K562 (cell line): ENCODE data around the gene PLPP1. TPM values are rescaled to one million over a fixed set of nuclear protein-coding genes. Genes with fewer than 3 reads are reported as not detected.

Experiments
- ATAC-seq: fragments of 200-7000 bp; cut with Tn5 transposase; 3 replicates; pipeline ENCODE4 v1.9.1; 2020; ENCODE audit warnings: moderate library complexity
- BruUV-seq: library from RNA; stranded (reverse); fragments of 400-500 nt; replicated peaks from 2 replicates; lab custom pipeline; 2021; lab: Mats Ljungman, UMichigan
- CTCF ChIA-PET: fragments of 300-600 bp; formaldehyde crosslinking; extraction: SDS; loops from one replicate; lab custom pipeline; 2021; ENCODE audit warnings: low intra/inter-chr PET ratio; lab: Yijun Ruan, JAX
- POLR2A ChIA-PET: fragments of 300-600, 350-650 bp; sonication (Branson Sonifier 250); formaldehyde crosslinking; extraction: SDS; loops from one replicate; lab custom pipeline; 2021; ENCODE audit warnings: antibody characterized with exemption, inconsistent platforms; lab: Yijun Ruan, JAX
- DNase-seq, 4 experiments: peaks; one replicate each; pipeline versions ENCODE4 v3.0.0 to v3.0.0-alpha.2; 2011 to 2018; ENCODE audit warnings: low spot score in 3 of 4, mixed read lengths in 3 of 4; ENCODE audit errors: extremely low read depth in 1 of 4
- FAIRE-seq: peaks from 2 replicates; lab custom pipeline; 2011; peaks lifted over from hg19 to GRCh38; lab: Jason Lieb, UNC
- H2AFZ ChIP-seq: 2 replicates; pipeline ENCODE4 v1.6.0; 2011; ENCODE audit warnings: low read depth, low read length, control low read depth, inconsistent platforms
- H3K27ac ChIP-seq: fragments of 200-600 bp; 3 replicates; pipeline ENCODE4 v1.8.0; 2011; ENCODE audit warnings: low read depth, mild to moderate bottlenecking, control low read depth, inconsistent platforms, low read length, moderate library complexity, mixed read lengths; ENCODE audit errors: extremely low read depth
- H3K27me3 ChIP-seq, 2 experiments: fragments of 300-600 bp in 1 of 2; 2 replicates in 1 of 2; 3 replicates in 1 of 2; pipeline versions ENCODE4 v1.6.0 to v1.8.0; 2011; ENCODE audit warnings: inconsistent platforms in 2 of 2, low read length in 2 of 2, mild to moderate bottlenecking in 1 of 2, mixed read lengths in 1 of 2, moderate library complexity in 1 of 2; ENCODE audit not compliant: control insufficient read depth in 2 of 2, insufficient read depth in 2 of 2
- H3K36me3 ChIP-seq: fragments of 300-600 bp; 3 replicates; pipeline ENCODE4 v1.8.0; 2011; ENCODE audit warnings: mild to moderate bottlenecking, low read length, inconsistent platforms; ENCODE audit not compliant: control insufficient read depth, insufficient read depth
- H3K4me1 ChIP-seq, 2 experiments: fragments of 200-600 bp in 1 of 2; replicated peaks in 1 of 2; 2 replicates in 1 of 2; 3 replicates in 1 of 2; pipeline versions ENCODE4 v1.5.1 to v1.8.0; 2011; ENCODE audit warnings: inconsistent platforms in 2 of 2, low read length in 2 of 2, mild to moderate bottlenecking in 1 of 2, mixed read lengths in 1 of 2, moderate library complexity in 1 of 2; ENCODE audit not compliant: control insufficient read depth in 2 of 2, insufficient read depth in 2 of 2
- H3K4me2 ChIP-seq: 2 replicates; pipeline ENCODE4 v1.6.1; 2011; ENCODE audit warnings: low read length, control low read depth, inconsistent platforms, mixed read lengths; ENCODE audit not compliant: insufficient read depth
- H3K4me3 ChIP-seq: fragments of 200-600 bp; sonication (generic), shearing (Covaris generic); 2 replicates; pipeline ENCODE4 v1.5.1; 2016; ENCODE audit warnings: control low read depth, inconsistent platforms
- H3K79me2 ChIP-seq: fragments of 200-600 bp; 3 replicates; pipeline ENCODE4 v1.8.0; 2011; ENCODE audit warnings: low read length, inconsistent platforms; ENCODE audit not compliant: control insufficient read depth, insufficient read depth
- H3K9ac ChIP-seq, 2 experiments: 2 replicates each; pipeline versions ENCODE4 v1.6.0 to v1.6.1; 2011; ENCODE audit warnings: low read depth in 2 of 2, low read length in 2 of 2, control low read depth in 1 of 2, inconsistent platforms in 1 of 2, mild to moderate bottlenecking in 1 of 2, mixed read lengths in 1 of 2; ENCODE audit not compliant: insufficient read depth in 1 of 2
- H3K9me1 ChIP-seq: one replicate; pipeline ENCODE4 v1.6.0; 2011; ENCODE audit warnings: inconsistent platforms, mild to moderate bottlenecking, low read length, moderate library complexity; ENCODE audit not compliant: control insufficient read depth, insufficient read depth
- H3K9me3 ChIP-seq: replicated peaks from 2 replicates; pipeline ENCODE4 v1.5.1; 2011; ENCODE audit warnings: low read depth, low read length, inconsistent platforms; ENCODE audit not compliant: control insufficient read depth, insufficient read depth
- H4K20me1 ChIP-seq: replicated peaks from 2 replicates; pipeline ENCODE4 v1.6.1; 2011; ENCODE audit warnings: low read length, inconsistent platforms, mixed read lengths; ENCODE audit not compliant: control insufficient read depth, insufficient read depth
- ATF2 ChIP-seq: sonication (generic); formaldehyde crosslinking; IDR thresholded peaks from 2 replicates; pipeline ENCODE4 v1.8.1; 2022; ENCODE audit warnings: missing genetic modification reagents
- COPS2 ChIP-seq: fragments of 450-650 bp; conservative IDR thresholded peaks from 2 replicates; pipeline ENCODE4 v1.6.1; 2016; ENCODE audit warnings: mild to moderate bottlenecking, moderate library complexity
- ELF4 ChIP-seq: fragments of 450-650 bp; formaldehyde crosslinking; IDR thresholded peaks from 2 replicates; pipeline ENCODE4 v1.4.0; 2022; ENCODE audit warnings: missing genetic modification characterization
- ETV6 ChIP-seq, 3 experiments: fragments of 150-350 bp in 1 of 3; sonication (generic) in 1 of 3; formaldehyde crosslinking in 1 of 3; IDR thresholded peaks; 2 replicates each; pipeline versions ENCODE4 v1.6.1 to v1.8.0; 2014 to 2022; ENCODE audit warnings: borderline replicate concordance in 2 of 3, low read depth in 2 of 3, antibody characterized with exemption in 1 of 3, low read length in 1 of 3, mild to moderate bottlenecking in 1 of 3, missing genetic modification reagents in 1 of 3
- JUND ChIP-seq, 2 experiments: IDR thresholded peaks; 2 replicates in 1 of 2; 3 replicates in 1 of 2; pipeline ENCODE4 v1.6.1; 2011; ENCODE audit warnings: borderline replicate concordance in 2 of 2, low read depth in 2 of 2, low read length in 2 of 2, improper control_type of control experiment in 1 of 2, missing biosample characterization in 1 of 2, missing genetic modification characterization in 1 of 2, missing genetic modification reagents in 1 of 2
- KDM2B ChIP-seq: fragments of 250-450 bp; sonication (Bioruptor Pico); IDR thresholded peaks from 2 replicates; pipeline ENCODE4 v1.8.0; 2021; ENCODE audit warnings: mild to moderate bottlenecking, moderate library complexity
- MCM2 ChIP-seq: fragments of 450-650 bp; IDR thresholded peaks from 2 replicates; pipeline ENCODE4 v1.6.1; 2017; ENCODE audit warnings: low read depth, mild to moderate bottlenecking
- MYNN ChIP-seq, 2 experiments: sonication (generic); formaldehyde crosslinking in 1 of 2; IDR thresholded peaks; 2 replicates each; pipeline versions ENCODE4 v1.5.0 to v1.6.1; 2016 to 2020; ENCODE audit warnings: antibody characterized with exemption in 1 of 2, missing genetic modification reagents in 1 of 2
- RFX7 ChIP-seq: fragments of 250-450 bp; sonication (Bioruptor Pico); IDR thresholded peaks from 2 replicates; pipeline ENCODE4 v1.5.1; 2021; ENCODE audit warnings: mild to moderate bottlenecking
- TCFL5 ChIP-seq: fragments of 250-450 bp; sonication (Bioruptor Pico); conservative IDR thresholded peaks from 2 replicates; pipeline ENCODE4 v1.6.1; 2021; ENCODE audit warnings: mild to moderate bottlenecking, moderate library complexity, matching md5 sums
- TEAD2 ChIP-seq: fragments of 450-650 bp; IDR thresholded peaks from 2 replicates; pipeline ENCODE4 v1.6.1; 2016; ENCODE audit warnings: missing genetic modification characterization, control low read depth, missing compliant biosample characterization
- ZNF445 ChIP-seq: fragments of 250-450 bp; sonication (Bioruptor Pico); IDR thresholded peaks from 2 replicates; pipeline ENCODE4 v1.4.0; 2020; ENCODE audit warnings: low read depth, mild to moderate bottlenecking, moderate library complexity
- ZSCAN32 ChIP-seq: fragments of 450-650 bp; formaldehyde crosslinking; IDR thresholded peaks from 2 replicates; pipeline ENCODE4 v1.4.0; 2020; ENCODE audit warnings: mild to moderate bottlenecking, moderate library complexity
- WGBS: fragments of 100-300 bp; shearing (Covaris generic); methylation state at CpG from one replicate; pipeline ENCODE4 v1.1.6; 2016; ENCODE audit warnings: low coverage, mixed read lengths; ENCODE audit not compliant: insufficient coverage; ENCODE audit errors: missing lambda C conversion rate; 5-methylcytosine and 5-hydroxymethylcytosine counted together
- in situ Hi-C: fragments of 300-500 bp; cut with MboI; formaldehyde crosslinking; loops from 4 replicates; pipeline ENCODE4 v1.15.0; 2018; ENCODE audit warnings: inconsistent platforms, mixed read lengths
- intact Hi-C: fragments of 100-400 bp; cut with micrococcal nuclease; formaldehyde crosslinking; loops from 2 replicates; pipeline ENCODE4 v1.14.2; 2022
- polyA plus RNA-seq, 8 experiments: library from polyadenylated mRNA; depleted of rRNA in 4 of 8; stranded (reverse) in 5 of 8; unstranded in 3 of 8; fragments of >200 nt; fragmentation: Nextera tagmentation in 2 of 8; fragmentation: Illumina TruSeq in 1 of 8; extraction: Ambion mirVana in 2 of 8; extraction: Trizol in 1 of 8; gene quantifications; 2 replicates each; pipeline versions ENCODE4 v1.2.1 to v1.2.3, GENCODE V29; 2011 to 2014; ENCODE audit warnings: inconsistent platforms in 1 of 8, missing spikeins in 1 of 8
- total RNA-seq, 7 experiments: library from RNA; depleted of rRNA in 6 of 7; stranded (reverse); fragments of >200 nt in 6 of 7; fragmentation: Illumina TruSeq in 2 of 7; extraction: Trizol in 2 of 7; gene quantifications; 2 replicates each; pipeline versions ENCODE4 v1.2.1 to v1.2.3, GENCODE V29; 2011 to 2021; ENCODE audit warnings: low replicate concordance in 1 of 7
- TF ChIP-seq, protein P1 (sequence below), 3 experiments: IDR thresholded peaks in 2 of 3; conservative IDR thresholded peaks in 1 of 3; 2 replicates each; pipeline ENCODE4 v1.5.1; 2011 to 2012; ENCODE audit warnings: low read length in 3 of 3, mild to moderate bottlenecking in 3 of 3, control low read depth in 2 of 3, improper control_type of control experiment in 1 of 3, inconsistent platforms in 1 of 3, low read depth in 1 of 3, mixed read lengths in 1 of 3, moderate library complexity in 1 of 3; ENCODE audit not compliant: insufficient read depth in 2 of 3

Gene PLPP1
- total and polyA plus RNA-seq, 9 of the 15 experiments (the other 6 are each of a cell fraction or from before 2014, with no cell fraction given): 0.04 to 0.24 (median 0.04) TPM; not detected in 6

- TF ChIP-seq, protein P1, sequence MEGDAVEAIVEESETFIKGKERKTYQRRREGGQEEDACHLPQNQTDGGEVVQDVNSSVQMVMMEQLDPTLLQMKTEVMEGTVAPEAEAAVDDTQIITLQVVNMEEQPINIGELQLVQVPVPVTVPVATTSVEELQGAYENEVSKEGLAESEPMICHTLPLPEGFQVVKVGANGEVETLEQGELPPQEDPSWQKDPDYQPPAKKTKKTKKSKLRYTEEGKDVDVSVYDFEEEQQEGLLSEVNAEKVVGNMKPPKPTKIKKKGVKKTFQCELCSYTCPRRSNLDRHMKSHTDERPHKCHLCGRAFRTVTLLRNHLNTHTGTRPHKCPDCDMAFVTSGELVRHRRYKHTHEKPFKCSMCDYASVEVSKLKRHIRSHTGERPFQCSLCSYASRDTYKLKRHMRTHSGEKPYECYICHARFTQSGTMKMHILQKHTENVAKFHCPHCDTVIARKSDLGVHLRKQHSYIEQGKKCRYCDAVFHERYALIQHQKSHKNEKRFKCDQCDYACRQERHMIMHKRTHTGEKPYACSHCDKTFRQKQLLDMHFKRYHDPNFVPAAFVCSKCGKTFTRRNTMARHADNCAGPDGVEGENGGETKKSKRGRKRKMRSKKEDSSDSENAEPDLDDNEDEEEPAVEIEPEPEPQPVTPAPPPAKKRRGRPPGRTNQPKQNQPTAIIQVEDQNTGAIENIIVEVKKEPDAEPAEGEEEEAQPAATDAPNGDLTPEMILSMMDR (IDR thresholded peaks at IDR 0.05 in 2 of 3, conservative IDR thresholded peaks at IDR 0.05 in 1 of 3; ENCODE audit: insufficient read depth in 2 of 3, low read depth in 1 of 3, low read length in 3 of 3): peak in 2 of 3 experiments; percentile 37 to 39; a peak in 4 of 6 replicates
Observed at GRCh38 chr5:55407059-55407684, 127.6 kb downstream of the PLPP1 start (continued).

- ChIA-PET CTCF (interaction anchor here (1.3 kb wide), 1 partner anchor 286 kb away, joined by 8 read pairs; no protein-coding TSS in a partner anchor), POLR2A (interaction anchor here (0.7 kb wide), 1 partner anchor 13 kb away, joined by 3 read pairs; no protein-coding TSS in a partner anchor)
- H3K4me2 ChIP-seq: no peak overlapping the region
- H3K36me3 ChIP-seq: peaks cover 85% of the 10 kb centered on the region
- H3K79me2 ChIP-seq: no peaks in the 10 kb centered on the region
- no peak for DNase-seq
- H3K27me3 ChIP-seq: no peaks in the 10 kb centered on the region
- H3K27ac ChIP-seq: no peak overlapping the region
- no peak for FAIRE-seq
- 100% methylated on average over 2 of the region's 2 CpGs for WGBS
- intact Hi-C loops: loop anchor here (5.0 kb wide), 1 partner anchor 286 kb away; no protein-coding TSS in a partner anchor
- no peak overlapping the region for H3K4me3 ChIP-seq
- no TSS peak for BruUV-seq
- no peaks in the 10 kb centered on the region for H4K20me1 ChIP-seq
- H3K4me1 ChIP-seq: no peaks in the 10 kb centered on the region
- no peak overlapping the region for H2AFZ ChIP-seq
- no peak overlapping the region for H3K9ac ChIP-seq
- in situ Hi-C loops: no loop called here
- no peak for ATAC-seq
- no peaks in the 10 kb centered on the region for H3K9me1 ChIP-seq
- H3K9me3 ChIP-seq: no peaks in the 10 kb centered on the region
- TF ChIP-seq COPS2 (no peak), MCM2 (no peak), RFX7 (CRISPR knock-in tag) (no peak), ZNF445 (CRISPR knock-in tag) (no peak), JUND (IDR thresholded peaks at IDR 0.05; ENCODE audit: borderline replicate concordance, low read depth, low read length) (no peak), JUND (tag; IDR thresholded peaks at IDR 0.05; ENCODE audit: borderline replicate concordance, low read depth, low read length) (no peak), TEAD2 (tag) (no peak), TCFL5 (CRISPR knock-in tag) (no peak), MYNN (IDR thresholded peaks at IDR 0.05) (no peak), MYNN (CRISPR knock-in tag; IDR thresholded peaks at IDR 0.05) (no peak), ELF4 (CRISPR knock-in tag) (no peak), ETV6 (IDR thresholded peaks at IDR 0.05; ENCODE audit: borderline replicate concordance in 1 of 2, low read depth in 2 of 2, low read length in 1 of 2) (no peak), ETV6 (CRISPR knock-in tag; IDR thresholded peaks at IDR 0.05; ENCODE audit: borderline replicate concordance) (no peak), KDM2B (CRISPR knock-in tag) (no peak), ZSCAN32 (CRISPR knock-in tag) (no peak), ATF2 (CRISPR knock-in tag) (no peak)
Observed at GRCh38 chr5:55406292-55406691, 128.5 kb downstream of the PLPP1 start.
